Subcutaneous abdominal adipose tissue (tissue), 5 donors: Measurements from ENCODE around the gene NSF.

Source experiments
- H3K27ac ChIP-seq: one replicate; pipeline ENCODE4 v1.7.0; 2013; ENCODE audit warnings: low read depth, mild to moderate bottlenecking, inconsistent platforms, low read length, moderate library complexity
- H3K27me3 ChIP-seq, 5 donors: one replicate each; pipeline ENCODE4 v1.7.0; 2013; ENCODE audit warnings: low read length in 5 of 5, inconsistent platforms in 1 of 5; ENCODE audit not compliant: control insufficient read depth in 5 of 5, insufficient read depth in 4 of 5
- H3K36me3 ChIP-seq, 5 donors: one replicate each; pipeline ENCODE4 v1.7.0; 2013; ENCODE audit warnings: low read length in 5 of 5; ENCODE audit not compliant: control insufficient read depth in 5 of 5, insufficient read depth in 5 of 5
- H3K4me1 ChIP-seq, 5 donors: one replicate each; pipeline ENCODE4 v1.7.0; 2013; ENCODE audit warnings: low read length in 5 of 5, mild to moderate bottlenecking in 3 of 5, moderate library complexity in 1 of 5; ENCODE audit not compliant: control insufficient read depth in 5 of 5, insufficient read depth in 5 of 5
- H3K4me3 ChIP-seq, 5 donors: one replicate each; pipeline ENCODE4 v1.7.0; 2013; ENCODE audit warnings: low read length in 5 of 5, low read depth in 1 of 5
- H3K9ac ChIP-seq, 5 donors: one replicate each; pipeline ENCODE4 v1.7.0; 2013; ENCODE audit warnings: low read length in 5 of 5, mild to moderate bottlenecking in 4 of 5, moderate library complexity in 3 of 5
- H3K9me3 ChIP-seq, 5 donors: one replicate each; pipeline ENCODE4 v1.7.0; 2013; ENCODE audit warnings: low read length in 5 of 5; ENCODE audit not compliant: control insufficient read depth in 5 of 5
- donor health status: healthy.
- donor health status: healthy.
- donor health status: healthy.
- donor health status: healthy.
- donor health status: healthy.

Gene NSF

DNA sequence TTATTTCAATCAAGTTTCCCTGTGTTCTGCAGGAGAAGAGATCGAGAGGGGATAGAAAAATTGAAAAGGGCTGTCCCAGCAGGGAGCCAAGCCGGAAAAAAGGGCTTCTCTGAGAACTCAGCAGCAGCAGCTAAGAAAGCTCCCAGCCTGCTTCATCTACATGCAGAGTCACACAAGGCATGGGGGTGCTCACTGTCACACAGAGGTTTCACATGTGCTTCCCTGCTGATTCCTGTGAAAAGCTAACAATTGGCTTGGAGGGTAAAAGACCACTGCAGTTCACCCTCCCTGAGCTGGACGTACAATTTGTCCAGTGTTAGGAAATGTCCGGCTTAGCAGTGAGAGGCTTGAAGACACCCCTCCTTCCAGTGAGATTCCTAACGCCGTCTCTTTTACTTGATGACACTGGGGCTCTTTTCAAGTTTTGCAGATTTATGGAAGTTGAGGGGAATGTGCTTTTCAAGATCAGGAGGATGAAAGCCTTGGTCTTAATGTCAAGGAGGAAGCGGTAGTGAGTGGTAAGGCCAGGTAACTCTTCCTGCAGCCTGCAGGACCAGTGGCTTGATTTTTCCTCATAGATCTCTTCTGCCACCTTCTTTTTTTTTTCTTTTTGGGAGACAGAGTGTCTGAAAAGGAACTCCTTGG lies 142.4 kb downstream of the NSF start:
- no peaks in the 10 kb centered on the region for H3K9me3 ChIP-seq
- no peaks in the 10 kb centered on the region for H3K4me1 ChIP-seq
- no peaks in the 10 kb centered on the region for H3K27me3 ChIP-seq
- no peak overlapping the region for H3K4me3 ChIP-seq
- H3K27ac ChIP-seq, result no peak overlapping the region
- H3K36me3 ChIP-seq, result peaks cover 5 to 29% (median 15%) of the 10 kb centered on the region in 5 donors
- H3K9ac ChIP-seq, result no peak overlapping the region

DNA sequence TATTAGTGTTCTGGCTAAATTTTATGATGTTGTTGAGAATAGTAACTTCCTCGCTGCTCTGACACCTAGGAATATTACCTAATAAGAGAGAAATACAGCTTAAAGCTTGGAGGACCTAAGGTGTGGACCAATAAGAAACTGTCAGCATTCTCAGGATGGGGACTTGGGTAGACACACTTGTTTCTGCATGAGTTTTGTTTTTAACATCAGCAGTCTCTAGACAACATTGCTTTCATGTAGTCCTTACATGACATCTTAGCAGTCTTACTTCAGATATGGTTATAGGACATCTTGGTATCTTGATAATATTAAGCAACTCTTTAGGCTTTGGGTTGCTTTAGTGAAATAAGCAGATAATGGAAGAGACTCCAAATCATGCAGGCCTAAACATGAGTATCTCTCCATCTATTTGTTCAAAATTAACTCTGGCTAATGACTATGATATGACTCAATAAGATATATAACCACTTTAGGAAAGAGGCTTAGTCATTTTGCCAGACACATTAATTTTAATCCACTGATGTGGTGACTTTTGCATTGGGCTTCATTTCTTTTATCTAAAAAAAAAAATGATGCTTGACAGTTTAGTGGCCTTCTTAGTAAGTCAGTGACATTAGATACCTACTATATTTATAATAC lies 143.5 kb downstream of the NSF start:
- peaks cover 5 to 28% (median 15%) of the 10 kb centered on the region in 5 donors for H3K36me3 ChIP-seq
- H3K9me3 ChIP-seq, result no peaks in the 10 kb centered on the region
- H3K9ac ChIP-seq, result no peak overlapping the region
- H3K4me1 ChIP-seq, result no peaks in the 10 kb centered on the region
- no peak overlapping the region for H3K4me3 ChIP-seq
- H3K27ac ChIP-seq, result no peak overlapping the region
- H3K27me3 ChIP-seq, result no peaks in the 10 kb centered on the region

DNA sequence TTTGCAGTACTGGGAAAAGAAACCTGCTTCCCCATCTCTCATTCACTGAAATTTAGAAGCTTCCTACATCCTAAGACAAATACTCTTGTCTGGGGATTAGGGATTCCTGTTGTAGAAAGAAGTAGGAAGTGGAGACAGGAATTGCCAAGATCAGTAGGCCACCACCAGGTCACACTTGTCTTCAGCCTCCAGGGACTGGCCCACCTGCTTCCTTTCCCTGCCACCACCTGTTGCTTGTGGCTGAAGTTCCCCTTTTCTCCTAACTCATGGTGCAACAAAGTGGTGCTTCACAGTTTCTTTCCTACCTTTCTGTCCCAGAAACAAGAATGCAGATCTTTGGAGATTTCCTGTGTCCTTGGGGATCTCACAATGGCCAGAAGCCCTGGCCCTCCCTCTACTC lies 145.6 kb downstream of the NSF start:
- peaks cover 0 to 16% (median 9%) of the 10 kb centered on the region in 5 donors for H3K36me3 ChIP-seq
- no peak overlapping the region for H3K9ac ChIP-seq
- no peaks in the 10 kb centered on the region for H3K4me1 ChIP-seq
- no peaks in the 10 kb centered on the region for H3K27me3 ChIP-seq
- no peaks in the 10 kb centered on the region for H3K9me3 ChIP-seq
- no peak overlapping the region for H3K27ac ChIP-seq
- H3K4me3 ChIP-seq, result no peak overlapping the region

DNA sequence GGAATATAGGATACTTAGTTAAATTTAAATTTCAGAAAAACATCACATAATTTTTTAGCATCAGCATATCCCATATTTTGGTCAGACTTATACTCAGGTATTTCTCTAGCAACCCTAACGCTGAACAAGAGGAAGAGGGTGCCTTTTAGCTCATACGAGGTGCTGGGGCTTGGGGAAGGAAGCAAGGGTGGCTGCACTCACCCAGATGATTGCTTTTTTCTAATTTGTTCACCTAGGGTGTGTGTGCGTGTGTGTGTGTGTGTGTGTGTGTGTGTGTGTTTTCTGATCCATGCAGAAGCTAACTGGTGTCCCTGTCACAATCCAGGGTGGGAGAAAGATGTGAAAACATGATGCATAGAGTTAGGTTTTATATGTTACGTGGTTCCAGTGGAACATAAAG lies 146.9 kb downstream of the NSF start:
- Histone ChIP-seq H3K4me3 (no peak overlapping the region), H3K4me1 (no peaks in the 10 kb centered on the region), H3K27me3 (no peaks in the 10 kb centered on the region), H3K9ac (no peak overlapping the region), H3K36me3 (peaks cover 0 to 16% (median 7%) of the 10 kb centered on the region in 5 donors), H3K9me3 (no peaks in the 10 kb centered on the region), H3K27ac (no peak overlapping the region)

DNA sequence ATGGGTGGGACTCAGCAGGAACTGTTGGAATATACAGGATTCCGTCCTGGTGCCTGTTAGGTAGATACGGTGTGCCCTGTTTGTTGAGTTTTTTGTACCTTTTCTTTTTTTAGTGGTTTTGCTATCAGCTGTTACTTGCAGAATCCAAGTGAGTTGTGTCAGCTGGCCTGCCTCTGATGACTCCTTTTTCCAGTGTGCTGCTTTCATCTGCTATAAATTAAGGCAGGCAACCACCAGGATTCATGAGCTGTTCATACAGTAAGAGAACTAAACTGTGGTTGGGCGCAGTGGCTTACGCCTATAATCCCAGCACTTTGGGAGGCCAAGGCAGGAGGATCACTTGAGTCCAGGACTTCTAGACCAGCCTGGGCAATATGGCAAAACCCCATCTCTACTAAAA lies 148.1 kb downstream of the NSF start:
- Histone ChIP-seq H3K27me3 (no peaks in the 10 kb centered on the region), H3K4me1 (no peaks in the 10 kb centered on the region), H3K9me3 (no peaks in the 10 kb centered on the region), H3K9ac (no peak overlapping the region), H3K27ac (no peak overlapping the region), H3K36me3 (peaks cover 0 to 16% (median 3%) of the 10 kb centered on the region in 5 donors), H3K4me3 (no peak overlapping the region)

DNA sequence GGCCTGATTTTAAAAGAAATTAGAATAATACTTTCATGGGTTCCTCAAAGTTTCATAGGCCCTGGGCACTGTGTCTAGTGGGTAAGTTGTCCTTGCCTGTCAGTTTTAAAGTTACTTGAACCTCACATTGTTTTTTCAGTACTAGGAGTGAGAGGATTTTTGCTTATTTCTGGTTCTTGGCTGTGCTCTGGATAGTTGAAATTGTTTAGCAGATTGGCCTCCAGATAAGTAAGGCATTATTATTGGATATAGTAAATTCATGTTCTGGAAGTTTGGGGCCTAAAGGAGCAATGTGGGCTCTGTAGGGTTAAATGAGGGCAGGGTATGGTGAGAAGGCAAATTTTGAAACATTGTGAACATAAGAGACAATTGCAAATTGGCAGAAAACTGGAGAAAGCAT lies 149.5 kb downstream of the NSF start:
- H3K4me1 ChIP-seq, result no peaks in the 10 kb centered on the region

DNA sequence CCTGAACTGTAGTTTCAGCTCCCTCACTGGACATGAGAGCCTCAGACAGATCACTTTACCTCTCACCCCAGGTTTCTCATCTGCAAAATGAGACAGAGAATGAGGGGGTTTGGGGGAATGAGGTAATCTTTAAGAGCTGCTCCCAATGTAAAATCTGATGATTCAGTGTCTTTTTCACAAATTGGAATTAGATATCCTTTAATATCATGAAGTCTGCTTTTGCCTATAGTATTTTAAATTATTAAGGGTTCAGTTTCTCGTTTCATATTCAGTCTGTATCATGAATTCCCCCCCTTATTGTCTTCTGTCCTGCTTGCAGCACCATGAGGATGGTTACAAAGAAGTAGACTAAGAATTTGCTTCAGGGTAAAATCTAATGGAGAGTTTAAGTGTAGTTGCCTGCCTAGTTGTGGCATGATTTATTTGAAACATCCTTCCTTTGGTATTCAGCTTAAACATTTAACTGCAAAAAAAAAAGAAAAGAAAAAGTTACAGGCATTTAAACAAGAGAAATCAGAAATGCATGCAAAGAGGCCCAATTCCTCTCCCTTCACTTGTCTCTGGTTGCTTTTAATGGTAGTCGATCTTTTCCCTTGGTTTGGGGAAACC lies 150.8 kb downstream of the NSF start:
- H3K9ac ChIP-seq, result no peak overlapping the region
- H3K27me3 ChIP-seq, result no peaks in the 10 kb centered on the region
- H3K36me3 ChIP-seq, result peaks cover 0 to 16% (median 3%) of the 10 kb centered on the region in 5 donors
- no peaks in the 10 kb centered on the region for H3K9me3 ChIP-seq
- no peak overlapping the region for H3K4me3 ChIP-seq
- H3K4me1 ChIP-seq, result no peaks in the 10 kb centered on the region
- H3K27ac ChIP-seq, result no peak overlapping the region

More for the DNA sequence above, 149.5 kb downstream of the NSF start:
- Histone ChIP-seq H3K27me3 (no peaks in the 10 kb centered on the region), H3K4me3 (no peak overlapping the region), H3K27ac (no peak overlapping the region), H3K9me3 (no peaks in the 10 kb centered on the region), H3K9ac (no peak overlapping the region), H3K36me3 (peaks cover 0 to 16% (median 0%) of the 10 kb centered on the region in 5 donors)

DNA sequence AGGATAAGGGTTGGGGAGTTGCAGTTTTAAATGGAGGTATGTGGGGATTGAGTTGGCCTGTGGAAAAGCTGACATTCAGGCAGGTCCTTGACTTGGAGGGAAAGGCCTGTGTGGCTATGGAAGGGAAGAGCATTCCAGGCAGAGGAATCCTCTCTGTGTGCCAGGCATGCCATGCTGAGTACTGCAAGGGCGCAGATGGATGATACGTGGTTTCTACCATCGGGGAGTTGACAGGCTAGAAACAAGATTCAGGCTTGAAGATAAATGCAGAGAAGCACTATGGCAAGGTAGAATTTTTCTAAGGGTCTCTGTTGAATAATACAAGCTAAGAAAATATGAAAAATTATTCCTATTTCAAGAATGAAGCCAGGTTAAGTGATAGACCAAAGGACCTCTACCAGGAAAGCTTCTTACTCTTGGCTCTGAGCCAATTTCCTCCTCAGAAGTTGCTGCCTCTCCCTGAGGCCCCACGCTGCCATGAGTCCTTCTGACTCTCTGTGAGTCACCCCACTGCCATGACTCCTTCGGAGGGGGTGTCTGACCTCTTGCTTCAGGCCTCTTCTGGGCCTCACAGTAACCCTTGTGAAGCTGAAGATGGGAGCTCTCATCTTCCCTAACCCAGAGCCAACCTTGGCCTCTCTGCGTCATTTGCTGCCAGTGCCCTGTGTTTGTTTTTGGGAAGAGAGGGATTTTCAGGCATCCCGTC lies 152.2 kb downstream of the NSF start:
- no peak overlapping the region for H3K4me3 ChIP-seq
- H3K27ac ChIP-seq, result no peak overlapping the region
- peaks cover 0 to 16% (median 3%) of the 10 kb centered on the region in 5 donors for H3K36me3 ChIP-seq

DNA sequence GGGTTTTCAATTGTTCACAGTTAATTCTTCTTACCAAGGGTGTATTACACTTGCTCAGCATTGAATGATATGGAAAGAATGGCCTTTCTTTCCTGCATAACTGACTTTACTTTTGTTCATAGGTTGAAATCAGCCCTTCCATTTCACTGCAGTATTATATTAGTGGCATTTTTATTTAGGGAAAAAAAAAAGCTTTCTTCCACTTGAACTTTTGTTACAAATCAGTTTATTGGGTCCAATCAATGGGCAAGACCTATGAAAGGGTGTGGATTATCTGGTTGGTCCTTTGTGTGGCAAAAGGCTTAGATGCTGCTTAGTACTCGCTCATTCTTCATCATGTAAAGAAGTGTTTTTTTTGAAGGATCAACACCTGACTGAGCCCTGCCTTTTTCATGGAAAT lies 154.0 kb downstream of the NSF start:
- H3K27ac ChIP-seq, result no peak overlapping the region

More for the DNA sequence above, 152.2 kb downstream of the NSF start:
- Histone ChIP-seq H3K9me3 (no peaks in the 10 kb centered on the region), H3K4me1 (no peaks in the 10 kb centered on the region), H3K27me3 (no peaks in the 10 kb centered on the region), H3K9ac (no peak overlapping the region)

DNA sequence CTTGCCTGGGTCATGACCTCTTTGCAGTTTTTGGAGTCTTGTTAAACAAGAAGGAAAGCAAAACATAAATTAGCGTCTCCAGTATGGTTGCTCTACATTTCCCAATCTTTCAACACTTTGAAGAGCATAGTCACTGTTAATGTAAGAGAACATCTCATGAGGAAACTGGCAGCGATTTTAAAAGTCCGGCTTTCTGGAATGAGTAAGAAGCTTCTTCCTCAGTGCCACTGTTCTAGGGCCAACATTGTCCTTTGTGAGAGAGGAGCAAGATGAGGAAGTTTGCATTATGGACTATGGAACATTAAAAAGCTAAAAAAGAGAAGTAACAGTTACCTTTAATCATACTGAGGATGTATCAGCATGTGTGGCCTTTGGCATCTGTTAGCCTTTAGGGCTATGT lies 154.9 kb downstream of the NSF start:
- no peak overlapping the region for H3K9ac ChIP-seq
- H3K36me3 ChIP-seq, result peaks cover 3 to 21% (median 6%) of the 10 kb centered on the region in 5 donors
- no peaks in the 10 kb centered on the region for H3K9me3 ChIP-seq
- no peak overlapping the region for H3K27ac ChIP-seq
- no peaks in the 10 kb centered on the region for H3K27me3 ChIP-seq
- no peak overlapping the region for H3K4me3 ChIP-seq
- H3K4me1 ChIP-seq, result no peaks in the 10 kb centered on the region

More for the DNA sequence above, 154.0 kb downstream of the NSF start:
- Histone ChIP-seq H3K4me1 (no peaks in the 10 kb centered on the region), H3K36me3 (peaks cover 0 to 14% (median 3%) of the 10 kb centered on the region in 5 donors), H3K9ac (no peak overlapping the region), H3K27me3 (no peaks in the 10 kb centered on the region), H3K9me3 (no peaks in the 10 kb centered on the region), H3K4me3 (no peak overlapping the region)
